Measurements from ENCODE around the gene PRIMPOL. TPM values are rescaled to one million over a fixed set of nuclear protein-coding genes. Genes with fewer than 3 reads are reported as not detected.

Gene PRIMPOL
- total and polyA plus RNA-seq, 2 of the 4 experiments (the other 2 are of a cell fraction), result 5.6 to 8.8 TPM

DNA sequence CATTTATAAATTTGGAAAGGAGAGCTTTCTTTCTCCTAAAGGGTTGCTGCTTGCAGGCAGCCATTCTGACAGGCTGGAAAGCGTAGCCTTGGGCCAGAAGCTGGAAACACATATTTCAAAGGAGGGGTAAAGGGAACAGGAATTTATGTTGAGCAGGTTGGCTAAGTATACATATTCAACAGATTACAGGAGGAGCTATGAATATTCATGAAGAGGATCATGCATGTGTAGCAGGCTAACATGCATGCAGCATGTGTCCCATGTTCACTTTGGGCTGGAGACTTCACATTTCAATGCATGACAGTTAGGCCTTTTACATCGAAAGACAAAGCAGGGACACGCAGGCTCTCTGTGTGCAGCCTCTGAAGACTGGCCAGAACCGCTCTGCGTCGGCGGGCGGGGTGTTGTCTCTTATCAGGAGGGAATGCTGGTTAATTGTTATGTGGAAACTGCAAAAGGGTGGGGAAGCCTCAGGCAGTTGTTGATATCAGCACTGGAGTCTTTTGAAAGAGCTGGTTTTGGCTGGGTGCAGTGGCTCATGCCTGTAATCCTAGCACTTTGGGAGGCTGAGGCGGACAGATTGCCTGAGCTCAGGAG is 31.8 kb upstream of the PRIMPOL start (continued):
- TF ChIP-seq RFX5 (IDR thresholded peaks at IDR 0.05; ENCODE audit: low read depth, low read length) (no peak), BHLHE40 (IDR thresholded peaks at IDR 0.05; ENCODE audit: low read depth, low read length) (no peak), FOS (IDR thresholded peaks at IDR 0.05; ENCODE audit: low read depth, low read length) (no peak), NFE2L2 (IDR thresholded peaks at IDR 0.05; ENCODE audit: low read depth, low read length) (no peak)

GRCh38 chr4:184620212-184620867 is 29.2 kb upstream of the PRIMPOL start:
- in situ Hi-C loops (cut with MboI; ENCODE audit: low sequenced_read_pairs), result no loop called here
- CTCF ChIA-PET, result no interaction called here
- POLR2A ChIA-PET (ENCODE audit: unreplicated experiment), result no interaction called here
- TF ChIP-seq USF2 (IDR thresholded peaks at IDR 0.05; ENCODE audit: low read depth, low read length) (no peak), NFE2L2 (IDR thresholded peaks at IDR 0.05; ENCODE audit: low read depth, low read length) (no peak), CHD1 (IDR thresholded peaks at IDR 0.05; ENCODE audit: low read depth, low read length) (no peak), BHLHE40 (IDR thresholded peaks at IDR 0.05; ENCODE audit: low read depth, low read length) (no peak), MAZ (IDR thresholded peaks at IDR 0.05; ENCODE audit: borderline replicate concordance, low read depth, low read length) (no peak), RCOR1 (IDR thresholded peaks at IDR 0.05; ENCODE audit: insufficient replicate concordance, low read length) (no peak), MXI1 (IDR thresholded peaks at IDR 0.05; ENCODE audit: borderline replicate concordance, low read depth, low read length) (no peak), CTCF (conservative IDR thresholded peaks at IDR 0.05; ENCODE audit: low read depth, low read length) (no peak), MAFK (IDR thresholded peaks at IDR 0.05; ENCODE audit: low read depth, low read length) (no peak), RFX5 (IDR thresholded peaks at IDR 0.05; ENCODE audit: low read depth, low read length) (no peak)
- TF ChIP-seq, protein P1, sequence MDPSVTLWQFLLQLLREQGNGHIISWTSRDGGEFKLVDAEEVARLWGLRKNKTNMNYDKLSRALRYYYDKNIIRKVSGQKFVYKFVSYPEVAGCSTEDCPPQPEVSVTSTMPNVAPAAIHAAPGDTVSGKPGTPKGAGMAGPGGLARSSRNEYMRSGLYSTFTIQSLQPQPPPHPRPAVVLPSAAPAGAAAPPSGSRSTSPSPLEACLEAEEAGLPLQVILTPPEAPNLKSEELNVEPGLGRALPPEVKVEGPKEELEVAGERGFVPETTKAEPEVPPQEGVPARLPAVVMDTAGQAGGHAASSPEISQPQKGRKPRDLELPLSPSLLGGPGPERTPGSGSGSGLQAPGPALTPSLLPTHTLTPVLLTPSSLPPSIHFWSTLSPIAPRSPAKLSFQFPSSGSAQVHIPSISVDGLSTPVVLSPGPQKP (IDR thresholded peaks at IDR 0.05; ENCODE audit: borderline replicate concordance, low read depth, low read length), result no peak

More at GRCh38 chr4:184620212-184620867, 29.2 kb upstream of the PRIMPOL start:
- Histone ChIP-seq H3K79me1 (ENCODE audit: low read depth in 1 of 2, low read length in 2 of 2) (no peaks in the 10 kb centered on the region), H3K4me1 (ENCODE audit: control insufficient read depth, insufficient read depth, low read length) (0 out of 2 replicates have a peak, but pooled peaks cover 1% of the 10 kb centered on the region), H2BK120ac (ENCODE audit: low read depth, low read length) (no peak overlapping the region), H3K4me2 (ENCODE audit: low read depth, low read length) (no peak overlapping the region), H3K23ac (ENCODE audit: low read depth, low read length) (no peak overlapping the region), H2BK20ac (ENCODE audit: low read depth, low read length) (no peak overlapping the region), H3K4me3 (ENCODE audit: insufficient read depth, low read depth, low read length) (no peak overlapping the region), H2AK5ac (ENCODE audit: low read depth, low read length) (no peak overlapping the region), H3K18ac (ENCODE audit: low read depth, low read length) (no peak overlapping the region), H3K9ac (ENCODE audit: low read depth, low read length) (no peak overlapping the region), H4K5ac (ENCODE audit: low read depth, low read length) (no peak overlapping the region), H4K91ac (ENCODE audit: insufficient read depth, low read depth, low read length) (no peak overlapping the region), H3K4ac (ENCODE audit: low read depth, low read length) (no peak overlapping the region), H3K56ac (ENCODE audit: extremely low read depth, insufficient read depth, low read length) (no peak overlapping the region), H3K27me3 (ENCODE audit: control insufficient read depth, insufficient read depth, low read length) (no peaks in the 10 kb centered on the region), H4K8ac (ENCODE audit: low read depth in 2 of 2, low read length in 2 of 2) (no peak overlapping the region), H2BK5ac (ENCODE audit: low read depth, low read length, poor library complexity, severe bottlenecking) (no peak overlapping the region), H3K14ac (replicated peaks; ENCODE audit: low read depth, low read length) (no peak overlapping the region), H4K20me1 (ENCODE audit: insufficient read depth, low read length) (no peaks in the 10 kb centered on the region), H2AK9ac (replicated peaks; ENCODE audit: low read depth, low read length, poor library complexity) (no peak overlapping the region), H3K27ac (ENCODE audit: insufficient read depth, low read length) (no peak overlapping the region), H3K36me3 (ENCODE audit: control insufficient read depth, insufficient read depth, low read length) (no peaks in the 10 kb centered on the region), H2AFZ (replicated peaks; ENCODE audit: low read length, poor library complexity) (no peak overlapping the region), H3K9me1 (ENCODE audit: insufficient read depth, low read length) (no peaks in the 10 kb centered on the region), H2BK15ac (ENCODE audit: low read depth, low read length) (no peak overlapping the region), H3K9me3 (ENCODE audit: control insufficient read depth, insufficient read depth, low read length) (no peaks in the 10 kb centered on the region)
- WGBS, 2 experiments (ENCODE audit: extremely low coverage in 2 of 2, insufficient read length in 1 of 2), result no CpG with 5 or more reads among the region's 11 CpGs
- no TSS peak for BruUV-seq (replicated peaks)
- DNase-seq, result no peak
- ATAC-seq (ENCODE audit: low read depth), result no peak
- dilution Hi-C loops (cut with HindIII; ENCODE audit: low sequenced_read_pairs, unreplicated experiment) (no loop called here), intact Hi-C loops (cut with micrococcal nuclease) (no loop called here)

Measured in IMR-90 (cell line).